ENCODE data around the gene CCDC27. TPM values are rescaled to one million over a fixed set of nuclear protein-coding genes. Genes with fewer than 3 reads are reported as not detected.

CCDC27 gene
- total and polyA plus RNA-seq, 2 of the 13 experiments (the other 11 are each of a cell fraction or from before 2014, with no cell fraction given): not detected

DNA sequence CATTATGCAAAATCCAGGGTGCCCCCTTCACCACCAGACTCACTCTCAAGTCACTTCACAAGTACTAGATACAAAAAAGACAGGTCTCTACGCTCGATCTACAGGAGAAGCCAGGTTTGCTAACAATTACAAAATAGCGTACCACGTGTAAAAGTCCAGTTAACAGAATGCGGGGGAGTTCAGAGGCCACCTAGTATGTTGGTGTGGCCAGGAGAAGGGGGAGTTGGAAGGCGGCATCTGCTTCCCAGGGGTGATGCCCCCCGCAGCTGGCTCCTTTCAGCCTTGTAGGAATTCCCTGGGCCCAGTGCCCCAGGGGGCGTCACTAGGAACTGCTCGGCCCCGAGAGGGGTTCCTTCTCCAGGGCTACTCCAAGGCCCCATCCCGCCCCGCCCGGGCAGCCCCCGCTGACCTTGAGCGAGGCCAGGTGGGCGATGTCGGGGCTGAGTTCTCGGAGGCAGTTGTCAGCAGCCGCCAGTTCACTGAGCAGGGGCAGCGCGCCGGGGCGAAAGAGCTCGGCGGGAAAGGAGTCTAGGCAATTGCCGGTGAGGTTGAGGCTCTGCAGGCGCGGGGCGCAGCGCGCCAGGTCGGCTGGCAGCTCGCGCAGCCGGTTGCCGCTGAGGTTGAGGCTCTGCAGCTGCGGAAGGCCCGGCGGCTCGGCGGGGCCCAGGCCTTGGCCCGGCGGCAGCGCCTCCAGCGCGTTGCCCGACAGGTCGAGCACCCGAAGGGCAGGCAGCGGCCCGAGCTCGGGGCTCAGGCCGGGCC lies 43.4 kb downstream of the CCDC27 start:
- no TSS peak for BruUV-seq (replicated peaks)
- H3K79me2 ChIP-seq (ENCODE audit: insufficient read depth, low read length): peaks cover 30% of the 10 kb centered on the region
- no peaks in the 10 kb centered on the region for H3K9me3 ChIP-seq (ENCODE audit: low read length)
- FAIRE-seq: no peak
- in situ Hi-C loops (cut with HindIII; ENCODE audit: extremely low pct_ligation_motif_present, low pct_unique_long_range_greater_than_20kb): no loop called here
- peak overlapping the region; percentile 86 for H3K4me2 ChIP-seq (ENCODE audit: low read depth, low read length)
- H4K20me1 ChIP-seq (ENCODE audit: insufficient read depth, low read length): 0 out of 2 replicates have a peak, but pooled peaks cover 10% of the 10 kb centered on the region
- H3K4me1 ChIP-seq (ENCODE audit: insufficient read depth, low read length): peaks cover 39% of the 10 kb centered on the region
- peak overlapping the region; percentile 77 for H3K27ac ChIP-seq (ENCODE audit: extremely low read length, insufficient read depth, low read length)
- H2AFZ ChIP-seq (ENCODE audit: low read length): no peak overlapping the region
- CTCF ChIA-PET (ENCODE audit: low intra/inter-chr PET ratio, low total read pairs): interaction anchor here (2.1 kb wide), 1 partner anchor 10 kb away, joined by 5 read pairs; no protein-coding TSS in a partner anchor
- peak; percentile 18 for DNase-seq (ENCODE audit: low spot score)
- peaks cover 0 to 4% of the 10 kb centered on the region in 2 experiments; a peak in 2 of 5 replicates for H3K27me3 ChIP-seq (ENCODE audit: control insufficient read depth in 1 of 2, insufficient read depth in 2 of 2, low read length in 2 of 2)
- H3K36me3 ChIP-seq (replicated peaks in 1 of 2; ENCODE audit: control insufficient read depth in 1 of 2, insufficient read depth in 2 of 2, low read length in 2 of 2): peaks cover 1 to 6% of the 10 kb centered on the region in 2 experiments; a peak in 2 of 5 replicates
- POLR2A ChIA-PET: interaction anchor here (0.9 to 2.7 kb wide), 7 partner anchors 9 to 108 kb away, joined by 3 to 20 read pairs (median 4); no protein-coding TSS in a partner anchor
- peak overlapping the region; percentile 90 for H3K9ac ChIP-seq (ENCODE audit: insufficient read depth, low read depth, low read length)
- intact Hi-C loops (cut with micrococcal nuclease; ENCODE audit: unreplicated experiment): loop anchor here (1.0 kb wide), 1 partner anchor 20 kb away; no protein-coding TSS in a partner anchor
- peak; percentile 26 for ATAC-seq
- 2% methylated on average over 9 of the region's 53 CpGs for WGBS (ENCODE audit: low lambda C conversion rate)
- H3K4me3 ChIP-seq (replicated peaks in 1 of 3; ENCODE audit: insufficient read depth in 1 of 3, low read depth in 2 of 3, low read length in 3 of 3): peak overlapping the region; percentile 91 to 95 (median 92)
- TF ChIP-seq ZSCAN9 (CRISPR knock-in tag; IDR thresholded peaks at IDR 0.05; ENCODE audit: borderline replicate concordance): no peak
- TF ChIP-seq ISX (CRISPR knock-in tag; conservative IDR thresholded peaks at IDR 0.05): no peak
- no peak for TF ChIP-seq KAT2B (IDR thresholded peaks at IDR 0.05; ENCODE audit: borderline replicate concordance, low read depth, low read length)
- TF ChIP-seq ZKSCAN8 (CRISPR knock-in tag; IDR thresholded peaks at IDR 0.05; ENCODE audit: borderline replicate concordance): no peak
- no peak for TF ChIP-seq ZNF143 (CRISPR knock-in tag; IDR thresholded peaks at IDR 0.05)
- TF ChIP-seq ZNF609 (CRISPR knock-in tag; IDR thresholded peaks at IDR 0.05; ENCODE audit: borderline replicate concordance): no peak
- peak; percentile 91 for TF ChIP-seq ZNF850 (CRISPR knock-in tag; conservative IDR thresholded peaks at IDR 0.05)
- TF ChIP-seq, protein P1, sequence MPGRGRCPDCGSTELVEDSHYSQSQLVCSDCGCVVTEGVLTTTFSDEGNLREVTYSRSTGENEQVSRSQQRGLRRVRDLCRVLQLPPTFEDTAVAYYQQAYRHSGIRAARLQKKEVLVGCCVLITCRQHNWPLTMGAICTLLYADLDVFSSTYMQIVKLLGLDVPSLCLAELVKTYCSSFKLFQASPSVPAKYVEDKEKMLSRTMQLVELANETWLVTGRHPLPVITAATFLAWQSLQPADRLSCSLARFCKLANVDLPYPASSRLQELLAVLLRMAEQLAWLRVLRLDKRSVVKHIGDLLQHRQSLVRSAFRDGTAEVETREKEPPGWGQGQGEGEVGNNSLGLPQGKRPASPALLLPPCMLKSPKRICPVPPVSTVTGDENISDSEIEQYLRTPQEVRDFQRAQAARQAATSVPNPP (CRISPR knock-in tag; IDR thresholded peaks at IDR 0.05): no peak
- TF ChIP-seq EEA1 (CRISPR knock-in tag; IDR thresholded peaks at IDR 0.05; ENCODE audit: borderline replicate concordance): 0 out of 2 replicates have a peak, but pooled peaks have one; percentile 22
- TF ChIP-seq, protein P2, sequence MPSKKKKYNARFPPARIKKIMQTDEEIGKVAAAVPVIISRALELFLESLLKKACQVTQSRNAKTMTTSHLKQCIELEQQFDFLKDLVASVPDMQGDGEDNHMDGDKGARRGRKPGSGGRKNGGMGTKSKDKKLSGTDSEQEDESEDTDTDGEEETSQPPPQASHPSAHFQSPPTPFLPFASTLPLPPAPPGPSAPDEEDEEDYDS (CRISPR knock-in tag; IDR thresholded peaks at IDR 0.05): no peak
- no peak for TF ChIP-seq SUZ12 (IDR thresholded peaks at IDR 0.05; ENCODE audit: low read depth, low read length)
- peak; percentile 90; the same call in 1 of the 2 replicates for TF ChIP-seq SAFB2 (CRISPR knock-in tag; IDR thresholded peaks at IDR 0.05; ENCODE audit: borderline replicate concordance, low read depth)
- no peak for TF ChIP-seq SALL1 (CRISPR knock-in tag; IDR thresholded peaks at IDR 0.05)
- no peak for TF ChIP-seq GABPA (IDR thresholded peaks at IDR 0.05; ENCODE audit: low read depth, low read length)
- TF ChIP-seq GABPA (CRISPR knock-in tag; IDR thresholded peaks at IDR 0.05; ENCODE audit: low read depth): no peak
- no peak for TF ChIP-seq RAD51 (IDR thresholded peaks at IDR 0.05; ENCODE audit: borderline replicate concordance)
- TF ChIP-seq, protein P3, sequence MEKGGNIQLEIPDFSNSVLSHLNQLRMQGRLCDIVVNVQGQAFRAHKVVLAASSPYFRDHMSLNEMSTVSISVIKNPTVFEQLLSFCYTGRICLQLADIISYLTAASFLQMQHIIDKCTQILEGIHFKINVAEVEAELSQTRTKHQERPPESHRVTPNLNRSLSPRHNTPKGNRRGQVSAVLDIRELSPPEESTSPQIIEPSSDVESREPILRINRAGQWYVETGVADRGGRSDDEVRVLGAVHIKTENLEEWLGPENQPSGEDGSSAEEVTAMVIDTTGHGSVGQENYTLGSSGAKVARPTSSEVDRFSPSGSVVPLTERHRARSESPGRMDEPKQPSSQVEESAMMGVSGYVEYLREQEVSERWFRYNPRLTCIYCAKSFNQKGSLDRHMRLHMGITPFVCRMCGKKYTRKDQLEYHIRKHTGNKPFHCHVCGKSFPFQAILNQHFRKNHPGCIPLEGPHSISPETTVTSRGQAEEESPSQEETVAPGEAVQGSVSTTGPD (CRISPR knock-in tag; IDR thresholded peaks at IDR 0.05): no peak
